K562 (cell line): ENCODE results near the gene DOK3. TPM values are rescaled to one million over a fixed set of nuclear protein-coding genes. Genes with fewer than 3 reads are reported as not detected.

Experiments
- ATAC-seq: fragments of 200-7000 bp; cut with Tn5 transposase; 3 replicates; pipeline ENCODE4 v1.9.1; 2020; ENCODE audit warnings: moderate library complexity
- BruUV-seq: library from RNA; stranded (reverse); fragments of 400-500 nt; replicated peaks from 2 replicates; lab custom pipeline; 2021; lab: Mats Ljungman, UMichigan
- CTCF ChIA-PET: fragments of 300-600 bp; formaldehyde crosslinking; extraction: SDS; loops from one replicate; lab custom pipeline; 2021; ENCODE audit warnings: low intra/inter-chr PET ratio; lab: Yijun Ruan, JAX
- POLR2A ChIA-PET: fragments of 300-600, 350-650 bp; sonication (Branson Sonifier 250); formaldehyde crosslinking; extraction: SDS; loops from one replicate; lab custom pipeline; 2021; ENCODE audit warnings: antibody characterized with exemption, inconsistent platforms; lab: Yijun Ruan, JAX
- DNase-seq, 4 experiments: peaks; one replicate each; pipeline versions ENCODE4 v3.0.0 to v3.0.0-alpha.2; 2011 to 2018; ENCODE audit warnings: low spot score in 3 of 4, mixed read lengths in 3 of 4; ENCODE audit errors: extremely low read depth in 1 of 4
- FAIRE-seq: peaks from 2 replicates; lab custom pipeline; 2011; peaks lifted over from hg19 to GRCh38; lab: Jason Lieb, UNC
- H2AFZ ChIP-seq: 2 replicates; pipeline ENCODE4 v1.6.0; 2011; ENCODE audit warnings: low read depth, low read length, control low read depth, inconsistent platforms
- H3K27ac ChIP-seq: fragments of 200-600 bp; 3 replicates; pipeline ENCODE4 v1.8.0; 2011; ENCODE audit warnings: low read depth, mild to moderate bottlenecking, control low read depth, inconsistent platforms, low read length, moderate library complexity, mixed read lengths; ENCODE audit errors: extremely low read depth
- H3K27me3 ChIP-seq, 2 experiments: fragments of 300-600 bp in 1 of 2; 2 replicates in 1 of 2; 3 replicates in 1 of 2; pipeline versions ENCODE4 v1.6.0 to v1.8.0; 2011; ENCODE audit warnings: inconsistent platforms in 2 of 2, low read length in 2 of 2, mild to moderate bottlenecking in 1 of 2, mixed read lengths in 1 of 2, moderate library complexity in 1 of 2; ENCODE audit not compliant: control insufficient read depth in 2 of 2, insufficient read depth in 2 of 2
- H3K36me3 ChIP-seq: fragments of 300-600 bp; 3 replicates; pipeline ENCODE4 v1.8.0; 2011; ENCODE audit warnings: mild to moderate bottlenecking, low read length, inconsistent platforms; ENCODE audit not compliant: control insufficient read depth, insufficient read depth
- H3K4me1 ChIP-seq, 2 experiments: fragments of 200-600 bp in 1 of 2; replicated peaks in 1 of 2; 2 replicates in 1 of 2; 3 replicates in 1 of 2; pipeline versions ENCODE4 v1.5.1 to v1.8.0; 2011; ENCODE audit warnings: inconsistent platforms in 2 of 2, low read length in 2 of 2, mild to moderate bottlenecking in 1 of 2, mixed read lengths in 1 of 2, moderate library complexity in 1 of 2; ENCODE audit not compliant: control insufficient read depth in 2 of 2, insufficient read depth in 2 of 2
- H3K4me2 ChIP-seq: 2 replicates; pipeline ENCODE4 v1.6.1; 2011; ENCODE audit warnings: low read length, control low read depth, inconsistent platforms, mixed read lengths; ENCODE audit not compliant: insufficient read depth
- H3K4me3 ChIP-seq: fragments of 200-600 bp; sonication (generic), shearing (Covaris generic); 2 replicates; pipeline ENCODE4 v1.5.1; 2016; ENCODE audit warnings: control low read depth, inconsistent platforms
- H3K79me2 ChIP-seq: fragments of 200-600 bp; 3 replicates; pipeline ENCODE4 v1.8.0; 2011; ENCODE audit warnings: low read length, inconsistent platforms; ENCODE audit not compliant: control insufficient read depth, insufficient read depth
- H3K9ac ChIP-seq, 2 experiments: 2 replicates each; pipeline versions ENCODE4 v1.6.0 to v1.6.1; 2011; ENCODE audit warnings: low read depth in 2 of 2, low read length in 2 of 2, control low read depth in 1 of 2, inconsistent platforms in 1 of 2, mild to moderate bottlenecking in 1 of 2, mixed read lengths in 1 of 2; ENCODE audit not compliant: insufficient read depth in 1 of 2
- H3K9me1 ChIP-seq: one replicate; pipeline ENCODE4 v1.6.0; 2011; ENCODE audit warnings: inconsistent platforms, mild to moderate bottlenecking, low read length, moderate library complexity; ENCODE audit not compliant: control insufficient read depth, insufficient read depth
- H3K9me3 ChIP-seq: replicated peaks from 2 replicates; pipeline ENCODE4 v1.5.1; 2011; ENCODE audit warnings: low read depth, low read length, inconsistent platforms; ENCODE audit not compliant: control insufficient read depth, insufficient read depth
- H4K20me1 ChIP-seq: replicated peaks from 2 replicates; pipeline ENCODE4 v1.6.1; 2011; ENCODE audit warnings: low read length, inconsistent platforms, mixed read lengths; ENCODE audit not compliant: control insufficient read depth, insufficient read depth
- FOXJ2 ChIP-seq: fragments of 200-800 bp; sonication (Bioruptor generic); IDR thresholded peaks from 2 replicates; pipeline ENCODE4 v1.6.1; 2016; ENCODE audit warnings: missing genetic modification characterization, missing compliant biosample characterization
- LEF1 ChIP-seq: fragments of 450-650 bp; IDR thresholded peaks from 2 replicates; pipeline ENCODE4 v1.6.1; 2016; ENCODE audit warnings: mild to moderate bottlenecking
- PHB ChIP-seq: fragments of 250-450 bp; sonication (Bioruptor Pico); IDR thresholded peaks from 2 replicates; pipeline ENCODE4 v1.5.0; 2021
- RBM39 ChIP-seq: fragments of 200-400 bp; formaldehyde crosslinking; optimal IDR thresholded peaks from 2 replicates; pipeline ENCODE3; 2018; ENCODE audit warnings: low read depth, low read length
- ZNF445 ChIP-seq: fragments of 250-450 bp; sonication (Bioruptor Pico); IDR thresholded peaks from 2 replicates; pipeline ENCODE4 v1.4.0; 2020; ENCODE audit warnings: low read depth, mild to moderate bottlenecking, moderate library complexity
- WGBS: fragments of 100-300 bp; shearing (Covaris generic); methylation state at CpG from one replicate; pipeline ENCODE4 v1.1.6; 2016; ENCODE audit warnings: low coverage, mixed read lengths; ENCODE audit not compliant: insufficient coverage; ENCODE audit errors: missing lambda C conversion rate; 5-methylcytosine and 5-hydroxymethylcytosine counted together
- in situ Hi-C: fragments of 300-500 bp; cut with MboI; formaldehyde crosslinking; loops from 4 replicates; pipeline ENCODE4 v1.15.0; 2018; ENCODE audit warnings: inconsistent platforms, mixed read lengths
- intact Hi-C: fragments of 100-400 bp; cut with micrococcal nuclease; formaldehyde crosslinking; loops from 2 replicates; pipeline ENCODE4 v1.14.2; 2022
- polyA plus RNA-seq, 8 experiments: library from polyadenylated mRNA; depleted of rRNA in 4 of 8; stranded (reverse) in 5 of 8; unstranded in 3 of 8; fragments of >200 nt; fragmentation: Nextera tagmentation in 2 of 8; fragmentation: Illumina TruSeq in 1 of 8; extraction: Ambion mirVana in 2 of 8; extraction: Trizol in 1 of 8; gene quantifications; 2 replicates each; pipeline versions ENCODE4 v1.2.1 to v1.2.3, GENCODE V29; 2011 to 2014; ENCODE audit warnings: inconsistent platforms in 1 of 8, missing spikeins in 1 of 8
- total RNA-seq, 7 experiments: library from RNA; depleted of rRNA in 6 of 7; stranded (reverse); fragments of >200 nt in 6 of 7; fragmentation: Illumina TruSeq in 2 of 7; extraction: Trizol in 2 of 7; gene quantifications; 2 replicates each; pipeline versions ENCODE4 v1.2.1 to v1.2.3, GENCODE V29; 2011 to 2021; ENCODE audit warnings: low replicate concordance in 1 of 7

Gene DOK3
- total and polyA plus RNA-seq, 9 of the 15 experiments (the other 6 are each of a cell fraction or from before 2014, with no cell fraction given), result 1.3 to 23.0 (median 8.0) TPM

DNA sequence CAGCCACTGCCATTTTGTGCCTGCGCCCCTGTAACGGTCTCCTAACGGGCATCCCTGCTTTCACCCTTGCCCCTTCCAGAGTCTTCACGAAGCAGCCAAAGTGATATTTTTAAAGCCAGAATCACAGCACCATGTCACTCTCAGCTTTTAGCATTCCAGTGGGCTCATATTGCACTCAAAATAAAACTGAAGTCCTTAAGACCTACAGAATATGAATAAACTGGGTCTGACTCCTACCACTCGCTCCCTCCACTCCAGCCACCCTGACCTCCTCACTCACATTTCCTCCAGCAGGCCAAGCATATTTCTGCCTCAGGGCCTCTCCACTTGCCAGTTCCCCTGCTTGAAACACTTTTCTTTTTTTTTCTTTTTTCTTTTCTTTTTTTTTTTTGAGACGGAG lies 9.8 kb downstream of the DOK3 start:
- CTCF ChIA-PET, result interaction anchor here (0.7 to 2.4 kb wide), 3 partner anchors 8 to 96 kb away, joined by 3 to 19 read pairs (median 3); no protein-coding TSS in a partner anchor
- TF ChIP-seq ZNF445 (CRISPR knock-in tag), result no peak
- TF ChIP-seq LEF1, result no peak
- TF ChIP-seq RBM39, result no peak
- no peak for TF ChIP-seq PHB (CRISPR knock-in tag)
- TF ChIP-seq FOXJ2 (tag), result no peak
- no peaks in the 10 kb centered on the region for H3K9me1 ChIP-seq
- no peaks in the 10 kb centered on the region for H3K9me3 ChIP-seq
- H3K27ac ChIP-seq, result no peak overlapping the region
- no peaks in the 10 kb centered on the region; the same call in 1 of the 2 replicates for H4K20me1 ChIP-seq
- H2AFZ ChIP-seq, result no peak overlapping the region
- in situ Hi-C loops (no loop called here), intact Hi-C loops (loop anchor here (2.0 to 5.0 kb wide), 2 partner anchors 95 to 183 kb away; no protein-coding TSS in a partner anchor)
- H3K27me3 ChIP-seq, result no peaks in the 10 kb centered on the region
- no peak overlapping the region for H3K9ac ChIP-seq
- 89% methylated on average over 6 of the region's 6 CpGs for WGBS
- POLR2A ChIA-PET, result interaction anchor here (2.7 kb wide), 1 partner anchor 9 kb away, joined by 26 read pairs; the partner anchor contains the start of gene DOK3
- FAIRE-seq (no peak), ATAC-seq (no peak), DNase-seq (no peak)
- H3K79me2 ChIP-seq, result peaks cover 29% of the 10 kb centered on the region
- H3K36me3 ChIP-seq, result peaks cover 18% of the 10 kb centered on the region; the same call in 2 of the 3 replicates
- H3K4me2 ChIP-seq, result no peak overlapping the region
- H3K4me3 ChIP-seq, result no peak overlapping the region
- BruUV-seq, result no TSS peak
- H3K4me1 ChIP-seq, result peaks cover 35 to 82% of the 10 kb centered on the region in 2 experiments
